DLD1 (cell line): Measurements from ENCODE around the gene GOLGA8F.
"Not testable (repeated sequence)": the region's sequence is repeated elsewhere in the genome, so short reads cannot be mapped to it uniquely, and the experiment has no call there.

Experiments used
- in situ Hi-C: cut with HindIII; loops from 2 replicates; pipeline ENCODE4 v1.10.0; 2017; ENCODE audit warnings: low sequenced_read_pairs

Gene GOLGA8F

DNA sequence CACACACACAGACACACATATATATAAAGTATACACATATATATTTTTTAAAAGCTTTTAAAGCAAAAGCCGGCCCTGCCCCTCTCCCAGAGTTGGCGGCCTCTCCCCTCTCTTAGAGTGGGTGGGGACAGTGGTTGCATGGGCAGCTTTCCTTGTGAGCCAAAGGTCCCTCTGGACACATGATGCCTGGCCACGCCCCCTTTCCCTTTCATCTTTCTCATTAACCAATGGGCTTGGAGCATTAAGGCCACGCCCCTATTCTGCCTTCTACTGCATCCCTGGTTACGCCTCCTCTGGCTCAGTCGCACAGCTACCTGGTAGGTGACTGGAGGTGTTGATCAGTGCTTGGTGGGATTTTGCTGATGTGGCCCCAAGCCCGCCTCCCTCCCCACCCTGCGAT is at the start of gene GOLGA8F:
Gene GOLGA8F (plus strand): TSS at position 301 of the 400 bp plus-strand sequence. CDS start 98 bp downstream, at position 399.
- in situ Hi-C loops: not testable (repeated sequence)

- in situ Hi-C loops: not testable (repeated sequence)
These were observed 20.5 kb upstream of the GOLGA8F start, which contains the start of gene GOLGA6L24 for GRCh38 chr15:28357984-28358383. Gene GOLGA6L24, minus strand, starts transcription at chr15:28358084. Its CDS starts 61 bp downstream, at chr15:28358023.

GRCh38 chr15:28365502-28365901 is 13.0 kb upstream of the GOLGA8F start:
- in situ Hi-C loops: not testable (repeated sequence)

DNA sequence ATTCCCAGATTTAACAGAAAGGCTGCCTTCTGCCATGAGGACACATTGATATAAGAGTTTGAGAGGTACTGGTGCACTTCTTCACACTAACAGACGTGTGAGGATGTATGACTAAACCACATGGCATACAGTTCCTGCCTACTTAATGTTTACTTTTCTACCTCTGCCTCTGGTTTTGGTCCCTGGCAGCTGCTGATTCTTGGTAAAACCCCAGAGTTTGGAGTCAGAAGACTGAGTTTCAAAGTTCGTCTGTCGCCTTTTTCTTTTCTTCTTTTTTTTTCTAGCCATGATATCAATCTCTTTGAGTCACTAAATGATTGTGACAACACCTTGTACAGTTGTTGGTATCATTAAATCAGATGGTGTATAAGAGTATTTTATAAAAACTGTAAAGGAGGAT is 1.6 kb downstream of the GOLGA8F start:
- in situ Hi-C loops: not testable (repeated sequence)

GRCh38 chr15:28396022-28396421 is 17.6 kb downstream of the GOLGA8F start:
- in situ Hi-C loops: not testable (repeated sequence)

- in situ Hi-C loops: not testable (repeated sequence)
These were observed 24.4 kb downstream of the GOLGA8F start for GRCh38 chr15:28402774-28403435.

GRCh38 chr15:28420470-28420869 is 42.0 kb downstream of the GOLGA8F start:
- in situ Hi-C loops: not testable (repeated sequence)

GRCh38 chr15:28435594-28435993 is 57.1 kb downstream of the GOLGA8F start:
- in situ Hi-C loops: not testable (repeated sequence)
